ENCODE results near the gene EFL1.
"Not testable (repeated sequence)": the region's sequence is repeated elsewhere in the genome, so short reads cannot be mapped to it uniquely, and the experiment has no call there.

EFL1 gene

DNA sequence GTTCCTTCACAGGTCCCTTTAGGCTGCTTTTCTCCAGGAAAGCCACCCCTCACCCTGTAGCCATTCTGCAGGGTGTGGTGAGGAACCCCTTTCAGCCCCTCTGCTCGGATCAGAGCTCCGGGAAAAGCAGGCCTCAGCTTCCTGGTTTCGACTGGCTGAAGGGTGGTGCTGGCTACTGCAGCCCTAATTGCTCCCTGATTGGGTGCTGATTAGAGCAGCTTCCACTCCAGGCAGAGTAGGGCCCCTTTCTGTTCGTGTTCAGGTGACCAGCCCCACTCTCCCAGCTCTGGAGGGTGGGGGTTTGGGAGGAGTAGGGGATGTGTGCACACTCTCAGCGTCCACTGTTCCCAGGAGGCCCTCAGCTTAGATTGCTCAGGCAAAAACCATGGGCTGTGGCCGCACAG, 37.0 kb upstream of the EFL1 start:
- H3K27me3 ChIP-seq (ENCODE audit: control insufficient read depth in 1 of 2, insufficient read depth in 2 of 2, low read length in 2 of 2); H3K9me3 ChIP-seq (ENCODE audit: low read length); H3K4me3 ChIP-seq (ENCODE audit: low read depth in 1 of 2, low read length in 2 of 2); H3K36me3 ChIP-seq (ENCODE audit: insufficient read depth, low read length); H3K4me1 ChIP-seq (ENCODE audit: insufficient read depth, low read length); H3K9ac ChIP-seq (ENCODE audit: low read length); H3K27ac ChIP-seq (ENCODE audit: low read depth, low read length): not testable (repeated sequence)

DNA sequence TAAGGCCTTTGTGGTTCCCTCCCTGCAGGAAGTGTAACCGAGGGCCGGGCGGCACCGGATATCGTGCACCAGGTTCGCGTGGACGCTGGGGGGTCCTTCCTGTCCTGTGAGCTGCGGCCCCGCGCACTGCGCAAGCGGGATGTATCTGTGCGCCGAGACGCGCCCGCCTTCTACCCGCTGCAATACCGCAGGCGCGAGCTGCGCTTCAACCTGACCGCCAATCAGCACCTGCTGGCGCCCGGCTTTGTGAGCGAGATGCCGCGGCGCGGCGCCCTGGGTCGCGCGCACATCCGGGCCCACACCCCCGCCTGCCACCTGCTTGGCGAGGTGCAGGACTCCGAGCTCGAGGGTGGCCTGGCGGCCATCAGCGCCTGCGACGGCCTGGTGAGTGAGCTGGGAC, 36.0 kb upstream of the EFL1 start:
- H3K27ac ChIP-seq (ENCODE audit: low read depth, low read length), result no peak overlapping the region
- H3K4me1 ChIP-seq (ENCODE audit: insufficient read depth, low read length), result no peaks in the 10 kb centered on the region
- no peaks in the 10 kb centered on the region for H3K36me3 ChIP-seq (ENCODE audit: insufficient read depth, low read length)
- H3K27me3 ChIP-seq (ENCODE audit: control insufficient read depth in 1 of 2, insufficient read depth in 2 of 2, low read length in 2 of 2), result no peaks in the 10 kb centered on the region
- no peaks in the 10 kb centered on the region for H3K9me3 ChIP-seq (ENCODE audit: low read length)
- no peak overlapping the region for H3K9ac ChIP-seq (ENCODE audit: low read length)
- no peak overlapping the region for H3K4me3 ChIP-seq (ENCODE audit: low read depth in 1 of 2, low read length in 2 of 2)

DNA sequence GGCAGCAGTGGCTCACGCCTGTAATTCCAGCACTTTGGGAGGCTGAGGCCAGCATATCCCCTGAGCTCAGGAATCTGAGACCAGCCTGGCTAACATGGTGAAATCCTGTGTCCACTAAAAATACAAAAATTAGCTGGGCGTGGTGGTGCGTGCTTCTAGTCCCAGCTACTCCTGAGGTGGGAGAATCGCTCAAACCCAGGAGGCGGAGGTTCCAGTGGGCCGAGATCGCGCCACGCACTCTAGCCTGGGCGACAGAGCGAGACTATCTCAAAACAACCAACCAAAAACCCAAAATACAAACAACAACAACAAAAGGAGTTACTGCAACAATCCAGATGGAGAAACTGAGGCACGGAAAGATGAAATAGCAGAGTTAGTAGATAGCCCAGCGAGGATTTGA, 35.5 kb upstream of the EFL1 start:
- no peaks in the 10 kb centered on the region for H3K27me3 ChIP-seq (ENCODE audit: control insufficient read depth in 1 of 2, insufficient read depth in 2 of 2, low read length in 2 of 2)
- no peak overlapping the region for H3K9ac ChIP-seq (ENCODE audit: low read length)
- no peak overlapping the region for H3K4me3 ChIP-seq (ENCODE audit: low read depth in 1 of 2, low read length in 2 of 2)
- no peaks in the 10 kb centered on the region for H3K9me3 ChIP-seq (ENCODE audit: low read length)
- H3K36me3 ChIP-seq (ENCODE audit: insufficient read depth, low read length), result no peaks in the 10 kb centered on the region
- H3K4me1 ChIP-seq (ENCODE audit: insufficient read depth, low read length), result no peaks in the 10 kb centered on the region
- H3K27ac ChIP-seq (ENCODE audit: low read depth, low read length), result no peak overlapping the region

DNA sequence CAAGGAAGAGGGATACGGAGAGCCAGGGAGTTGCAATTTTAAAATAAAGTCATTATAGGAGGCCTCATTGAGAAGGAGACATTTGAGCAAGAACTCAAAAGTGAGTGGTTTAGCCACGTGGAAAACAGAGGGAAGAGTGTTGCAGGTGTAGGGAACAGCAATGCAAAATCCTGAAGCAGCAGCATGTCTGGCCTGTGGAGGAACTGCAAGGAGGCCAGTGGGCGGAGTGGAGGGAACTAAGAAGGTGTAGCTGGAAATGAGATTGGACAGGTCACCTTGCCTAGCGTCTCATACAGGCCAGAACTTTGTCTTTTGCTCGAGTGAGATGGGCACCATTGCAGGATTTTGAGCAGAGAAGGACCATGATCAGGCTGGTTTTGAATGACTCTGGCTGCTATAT, 35.0 kb upstream of the EFL1 start:
- no peak overlapping the region for H3K4me3 ChIP-seq (ENCODE audit: low read depth in 1 of 2, low read length in 2 of 2)
- no peaks in the 10 kb centered on the region for H3K36me3 ChIP-seq (ENCODE audit: insufficient read depth, low read length)
- H3K4me1 ChIP-seq (ENCODE audit: insufficient read depth, low read length), result no peaks in the 10 kb centered on the region

DNA sequence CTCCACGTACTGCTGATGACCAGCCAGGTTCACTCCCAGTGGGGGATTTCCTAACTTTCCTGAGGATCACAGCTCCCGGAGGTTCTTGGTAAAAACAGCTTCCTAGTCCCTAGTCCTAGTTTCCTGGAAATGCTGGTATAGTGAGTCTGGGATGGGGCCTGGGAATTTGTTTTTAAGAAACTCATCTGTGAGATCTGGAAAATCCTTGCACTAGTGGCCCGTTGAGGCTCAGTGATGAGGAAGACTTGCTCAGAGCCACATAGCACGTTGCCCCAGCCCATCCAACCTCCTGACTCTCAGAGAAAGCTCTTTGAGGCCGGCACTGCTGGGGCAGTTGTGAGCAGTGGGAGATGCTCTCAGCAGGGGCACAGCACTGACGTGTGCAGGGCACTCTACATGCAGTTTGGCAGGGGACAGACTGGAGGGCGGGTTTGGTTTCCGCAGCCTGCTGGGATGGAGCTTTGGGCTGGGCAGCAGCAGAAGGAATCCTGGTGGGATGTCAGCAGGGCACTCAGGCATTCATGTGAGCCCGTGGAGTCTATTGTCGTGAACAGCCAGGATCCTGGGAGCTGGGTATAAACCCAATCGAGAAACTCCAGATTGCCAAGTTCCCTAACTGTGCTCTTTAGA, 31.6 kb upstream of the EFL1 start:
- Histone ChIP-seq H3K9me3 (ENCODE audit: low read length) (no peaks in the 10 kb centered on the region), H3K4me1 (ENCODE audit: insufficient read depth, low read length) (no peaks in the 10 kb centered on the region), H3K9ac (ENCODE audit: low read length) (no peak overlapping the region), H3K27me3 (ENCODE audit: control insufficient read depth in 1 of 2, insufficient read depth in 2 of 2, low read length in 2 of 2) (no peaks in the 10 kb centered on the region), H3K27ac (ENCODE audit: low read depth, low read length) (no peak overlapping the region), H3K4me3 (ENCODE audit: low read depth in 1 of 2, low read length in 2 of 2) (no peak overlapping the region), H3K36me3 (ENCODE audit: insufficient read depth, low read length) (no peaks in the 10 kb centered on the region)

More for the DNA sequence above, 35.0 kb upstream of the EFL1 start:
- H3K9me3 ChIP-seq (ENCODE audit: low read length), result no peaks in the 10 kb centered on the region
- no peak overlapping the region for H3K27ac ChIP-seq (ENCODE audit: low read depth, low read length)
- no peak overlapping the region for H3K9ac ChIP-seq (ENCODE audit: low read length)
- no peaks in the 10 kb centered on the region for H3K27me3 ChIP-seq (ENCODE audit: control insufficient read depth in 1 of 2, insufficient read depth in 2 of 2, low read length in 2 of 2)

DNA sequence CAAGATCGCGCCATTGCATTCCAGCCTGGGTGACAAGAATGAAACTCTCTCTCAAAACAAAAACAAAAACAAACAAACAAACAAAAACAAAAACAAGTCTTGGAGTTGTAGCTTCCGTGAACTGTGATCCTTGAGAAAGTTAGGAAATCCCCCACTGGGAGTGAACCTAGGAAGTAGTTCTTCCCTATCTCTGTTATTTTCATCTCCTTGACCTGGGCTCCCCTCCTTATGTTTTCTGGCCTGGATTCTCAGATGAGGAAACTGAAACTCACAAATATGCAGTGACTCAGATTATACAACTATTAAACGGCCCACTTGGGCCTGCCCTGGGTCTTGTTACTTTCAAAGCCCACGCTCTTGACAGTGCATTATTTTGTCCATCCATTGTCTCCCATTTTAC, 29.7 kb upstream of the EFL1 start:
- Histone ChIP-seq H3K9ac (ENCODE audit: low read length) (no peak overlapping the region), H3K27ac (ENCODE audit: low read depth, low read length) (no peak overlapping the region), H3K27me3 (ENCODE audit: control insufficient read depth in 1 of 2, insufficient read depth in 2 of 2, low read length in 2 of 2) (no peaks in the 10 kb centered on the region), H3K36me3 (ENCODE audit: insufficient read depth, low read length) (no peaks in the 10 kb centered on the region), H3K9me3 (ENCODE audit: low read length) (no peaks in the 10 kb centered on the region), H3K4me1 (ENCODE audit: insufficient read depth, low read length) (no peaks in the 10 kb centered on the region), H3K4me3 (ENCODE audit: low read depth in 1 of 2, low read length in 2 of 2) (no peak overlapping the region)

DNA sequence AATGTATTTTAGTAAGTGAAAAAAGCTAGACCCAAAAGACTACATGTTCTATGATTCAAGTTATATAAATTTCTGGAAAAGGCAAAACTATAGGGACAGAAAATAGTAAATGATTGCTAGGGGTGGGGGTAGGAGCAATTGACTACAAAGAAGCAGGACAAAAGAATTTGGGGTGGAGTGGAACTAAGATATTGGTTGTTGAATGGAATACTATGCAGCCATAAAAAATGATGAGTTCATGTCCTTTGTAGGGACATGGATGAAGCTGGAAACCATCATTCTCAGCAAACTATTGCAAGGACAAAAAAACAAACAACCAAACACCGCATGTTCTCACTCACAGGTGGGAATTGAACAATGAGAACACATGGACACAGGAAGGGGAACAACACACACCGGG, 25.7 kb upstream of the EFL1 start:
- H3K9me3 ChIP-seq (ENCODE audit: low read length); H3K27me3 ChIP-seq (ENCODE audit: control insufficient read depth in 1 of 2, insufficient read depth in 2 of 2, low read length in 2 of 2); H3K27ac ChIP-seq (ENCODE audit: low read depth, low read length); H3K36me3 ChIP-seq (ENCODE audit: insufficient read depth, low read length); H3K9ac ChIP-seq (ENCODE audit: low read length); H3K4me3 ChIP-seq (ENCODE audit: low read depth in 1 of 2, low read length in 2 of 2); H3K4me1 ChIP-seq (ENCODE audit: insufficient read depth, low read length): not testable (repeated sequence)

DNA sequence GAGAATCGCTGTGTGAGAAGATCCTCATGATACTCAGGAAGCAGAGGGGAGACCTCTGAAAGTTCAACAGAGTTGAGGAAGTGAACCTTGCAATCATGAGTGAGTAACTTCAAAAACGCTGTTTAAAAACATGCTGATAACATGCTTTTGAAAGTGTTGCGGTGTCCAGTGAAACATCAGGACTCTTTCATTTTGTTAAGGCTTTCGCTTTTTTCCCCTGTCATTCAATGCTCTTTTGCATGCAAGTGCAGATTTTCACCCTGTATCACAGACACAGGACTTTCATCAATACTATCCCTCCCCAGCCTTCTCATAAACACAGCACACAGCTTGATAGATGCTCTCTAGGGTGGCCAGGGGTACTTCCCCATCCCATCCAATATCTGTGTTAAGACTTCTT, 23.9 kb upstream of the EFL1 start:
- H3K9ac ChIP-seq (ENCODE audit: low read length); H3K27ac ChIP-seq (ENCODE audit: low read depth, low read length); H3K4me1 ChIP-seq (ENCODE audit: insufficient read depth, low read length); H3K36me3 ChIP-seq (ENCODE audit: insufficient read depth, low read length); H3K9me3 ChIP-seq (ENCODE audit: low read length); H3K27me3 ChIP-seq (ENCODE audit: control insufficient read depth in 1 of 2, insufficient read depth in 2 of 2, low read length in 2 of 2); H3K4me3 ChIP-seq (ENCODE audit: low read depth in 1 of 2, low read length in 2 of 2): not testable (repeated sequence)

DNA sequence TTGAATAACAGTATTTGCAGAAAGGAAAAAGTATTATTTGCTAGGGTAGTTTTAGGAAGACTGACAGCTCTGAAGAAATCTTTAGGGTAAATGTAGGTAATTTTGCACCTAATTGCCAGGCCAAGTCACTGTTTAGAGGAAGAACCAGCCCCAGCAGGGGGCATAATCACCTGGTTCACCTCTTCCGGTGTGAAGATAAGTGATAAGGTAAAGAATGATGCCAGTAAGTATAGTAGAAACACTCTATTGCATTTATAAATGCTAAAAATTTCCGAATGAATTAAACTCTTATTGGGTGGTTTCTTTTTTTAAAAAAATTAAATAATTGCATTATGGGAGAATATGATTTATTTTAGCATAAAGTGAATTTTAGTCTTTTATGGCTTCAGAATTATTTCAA, 21.8 kb upstream of the EFL1 start:
- H3K9me3 ChIP-seq (ENCODE audit: low read length); H3K4me3 ChIP-seq (ENCODE audit: low read depth in 1 of 2, low read length in 2 of 2); H3K4me1 ChIP-seq (ENCODE audit: insufficient read depth, low read length); H3K9ac ChIP-seq (ENCODE audit: low read length); H3K27ac ChIP-seq (ENCODE audit: low read depth, low read length); H3K36me3 ChIP-seq (ENCODE audit: insufficient read depth, low read length); H3K27me3 ChIP-seq (ENCODE audit: control insufficient read depth in 1 of 2, insufficient read depth in 2 of 2, low read length in 2 of 2): not testable (repeated sequence)

DNA sequence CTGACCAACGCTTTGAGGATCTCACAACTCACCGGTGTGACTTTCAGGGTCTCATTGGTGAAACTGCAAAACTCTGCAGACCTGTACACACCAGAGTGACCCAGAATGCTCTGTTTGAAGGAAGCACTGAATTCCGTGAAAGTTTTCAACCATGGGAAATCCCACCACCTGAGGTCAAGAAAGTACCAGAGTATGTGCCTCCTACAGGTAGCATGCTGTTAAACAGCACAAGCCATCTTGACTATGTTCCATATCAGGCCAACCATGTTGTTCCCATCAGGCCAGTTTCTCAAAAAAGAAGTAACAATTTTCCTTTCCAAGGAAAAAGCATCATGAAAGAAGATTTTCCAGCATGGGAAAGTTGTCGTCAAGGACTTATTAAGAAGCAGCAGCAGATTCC, 19.9 kb upstream of the EFL1 start:
- H3K4me1 ChIP-seq (ENCODE audit: insufficient read depth, low read length), result not testable (repeated sequence)

DNA sequence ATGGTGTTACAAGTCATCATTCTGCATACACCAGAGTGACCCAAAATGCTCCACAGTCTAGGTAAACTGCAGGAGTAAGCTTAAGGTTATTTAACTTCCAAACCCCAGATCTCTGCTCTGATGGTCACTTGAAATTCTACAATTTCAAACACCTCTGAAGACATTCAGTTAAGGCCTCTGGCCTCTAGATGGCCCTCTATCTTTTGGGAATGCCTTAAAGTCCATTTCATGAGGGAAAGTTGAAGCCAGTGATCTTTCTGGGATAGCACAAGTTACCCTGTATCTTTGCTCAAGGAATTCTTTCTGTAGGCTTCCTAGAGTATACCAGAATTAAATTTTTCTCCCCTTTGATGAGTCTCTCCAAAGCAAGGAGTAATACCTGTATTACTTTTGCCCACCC, 18.7 kb upstream of the EFL1 start:
- H3K9ac ChIP-seq (ENCODE audit: low read length); H3K9me3 ChIP-seq (ENCODE audit: low read length); H3K4me3 ChIP-seq (ENCODE audit: low read depth in 1 of 2, low read length in 2 of 2); H3K36me3 ChIP-seq (ENCODE audit: insufficient read depth, low read length); H3K27ac ChIP-seq (ENCODE audit: low read depth, low read length); H3K4me1 ChIP-seq (ENCODE audit: insufficient read depth, low read length); H3K27me3 ChIP-seq (ENCODE audit: control insufficient read depth in 1 of 2, insufficient read depth in 2 of 2, low read length in 2 of 2): not testable (repeated sequence)

More for the DNA sequence above, 19.9 kb upstream of the EFL1 start:
- not testable (repeated sequence) for H3K36me3 ChIP-seq (ENCODE audit: insufficient read depth, low read length); H3K9me3 ChIP-seq (ENCODE audit: low read length); H3K9ac ChIP-seq (ENCODE audit: low read length); H3K27me3 ChIP-seq (ENCODE audit: control insufficient read depth in 1 of 2, insufficient read depth in 2 of 2, low read length in 2 of 2); H3K27ac ChIP-seq (ENCODE audit: low read depth, low read length); H3K4me3 ChIP-seq (ENCODE audit: low read depth in 1 of 2, low read length in 2 of 2)

DNA sequence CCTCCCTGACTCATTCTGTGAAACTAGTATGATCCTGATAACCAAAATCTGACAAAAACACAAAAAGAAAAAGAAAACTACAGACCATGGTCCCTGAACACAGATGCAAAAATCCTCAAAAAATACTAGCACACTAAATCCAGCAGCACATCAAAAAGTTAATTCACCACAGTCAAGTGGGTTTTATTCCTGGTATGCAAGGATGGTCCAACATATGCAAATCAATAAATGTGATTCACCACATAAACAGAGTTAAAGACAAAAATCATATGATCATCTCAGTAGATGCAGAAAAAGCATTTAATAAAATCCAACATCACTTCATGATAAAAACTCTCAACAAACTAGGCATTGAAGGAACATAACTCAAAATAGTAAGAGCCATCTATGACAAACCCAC, 12.9 kb upstream of the EFL1 start:
- Histone ChIP-seq H3K27ac (ENCODE audit: low read depth, low read length) (no peak overlapping the region), H3K4me1 (ENCODE audit: insufficient read depth, low read length) (no peaks in the 10 kb centered on the region), H3K27me3 (ENCODE audit: control insufficient read depth in 1 of 2, insufficient read depth in 2 of 2, low read length in 2 of 2) (no peaks in the 10 kb centered on the region), H3K4me3 (ENCODE audit: low read depth in 1 of 2, low read length in 2 of 2) (no peak overlapping the region), H3K9ac (ENCODE audit: low read length) (no peak overlapping the region), H3K36me3 (ENCODE audit: insufficient read depth, low read length) (no peaks in the 10 kb centered on the region), H3K9me3 (ENCODE audit: low read length) (no peaks in the 10 kb centered on the region)
